Activated CD4-positive, alpha-beta memory T cell treated with anti-CD3 and anti-CD28 coated beads, Interleukin-2, amount 10 ng/mL, durations not matched to agents 7 days and 5 days (primary cell): ENCODE data around the gene SLC6A11. TPM values are rescaled to one million over a fixed set of nuclear protein-coding genes. Genes with fewer than 3 reads are reported as not detected.

Source experiments
- CTCF ChIA-PET: fragments of 350-600 bp; sonication (Branson Sonifier 250); formaldehyde crosslinking; loops from one replicate; lab custom pipeline; 2021; ENCODE audit warnings: antibody characterized with exemption, inconsistent platforms; lab: Charles Lee
- POLR2A ChIA-PET: fragments of 350-600 bp; sonication (Branson Sonifier 250); formaldehyde crosslinking; loops from one replicate; lab custom pipeline; 2021; ENCODE audit warnings: antibody characterized with exemption; lab: Charles Lee
- DNase-seq: peaks from one replicate; pipeline ENCODE4 v3.0.0-alpha.2; 2020
- H3K27ac Mint-ChIP-seq: one replicate; pipeline ENCODE4 v1.8.0; 2021; ENCODE audit warnings: mild to moderate bottlenecking, mixed read lengths
- H3K27me3 Mint-ChIP-seq: one replicate; pipeline ENCODE4 v1.8.0; 2021; ENCODE audit warnings: mixed read lengths
- H3K36me3 Mint-ChIP-seq: one replicate; pipeline ENCODE4 v1.8.0; 2021; ENCODE audit warnings: low read depth, mixed read lengths
- H3K4me1 Mint-ChIP-seq: one replicate; pipeline ENCODE4 v1.8.0; 2021; ENCODE audit warnings: mixed read lengths
- H3K4me3 Mint-ChIP-seq: one replicate; pipeline ENCODE4 v1.8.0; 2021; ENCODE audit warnings: mild to moderate bottlenecking, mixed read lengths
- H3K9me3 Mint-ChIP-seq: one replicate; pipeline ENCODE4 v1.8.0; 2021; ENCODE audit warnings: mixed read lengths
- total RNA-seq, 2 experiments: library from RNA; stranded (reverse); gene quantifications; one replicate each; pipeline ENCODE4 v1.2.3, GENCODE V29; 2021

Gene SLC6A11
- total RNA-seq, 2 experiments from 2014 or later = not detected

DNA sequence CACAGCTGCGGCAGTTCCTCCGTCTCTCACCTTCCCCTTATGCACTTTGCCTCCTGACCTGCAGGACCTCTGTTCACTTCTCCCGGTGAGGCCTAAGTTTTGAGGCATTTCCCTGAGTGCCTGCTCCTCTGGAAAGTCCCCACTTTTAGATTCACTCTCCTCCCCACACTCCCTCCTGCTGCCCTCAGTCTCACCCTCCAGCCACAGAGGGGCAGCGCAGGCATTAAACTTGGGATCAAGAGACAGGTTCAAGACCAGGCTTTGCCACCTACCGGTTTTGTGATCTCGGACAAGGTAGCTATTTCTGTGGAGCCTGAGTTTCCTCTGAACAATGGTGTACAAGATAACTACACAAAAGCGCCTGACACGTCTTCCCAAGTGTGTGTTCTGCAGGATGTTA is 19.4 kb downstream of the SLC6A11 start:
- H3K4me1 Mint-ChIP-seq = no peaks in the 10 kb centered on the region
- DNase-seq = no peak
- ChIA-PET CTCF (interaction anchor here (1.4 kb wide), 1 partner anchor 225 kb away, joined by 3 read pairs; no protein-coding TSS in a partner anchor), POLR2A (no interaction called here)
- no peak overlapping the region for H3K27ac Mint-ChIP-seq
- no peaks in the 10 kb centered on the region for H3K9me3 Mint-ChIP-seq
- no peaks in the 10 kb centered on the region for H3K36me3 Mint-ChIP-seq
- H3K27me3 Mint-ChIP-seq = peaks cover 7% of the 10 kb centered on the region
- no peak overlapping the region for H3K4me3 Mint-ChIP-seq

DNA sequence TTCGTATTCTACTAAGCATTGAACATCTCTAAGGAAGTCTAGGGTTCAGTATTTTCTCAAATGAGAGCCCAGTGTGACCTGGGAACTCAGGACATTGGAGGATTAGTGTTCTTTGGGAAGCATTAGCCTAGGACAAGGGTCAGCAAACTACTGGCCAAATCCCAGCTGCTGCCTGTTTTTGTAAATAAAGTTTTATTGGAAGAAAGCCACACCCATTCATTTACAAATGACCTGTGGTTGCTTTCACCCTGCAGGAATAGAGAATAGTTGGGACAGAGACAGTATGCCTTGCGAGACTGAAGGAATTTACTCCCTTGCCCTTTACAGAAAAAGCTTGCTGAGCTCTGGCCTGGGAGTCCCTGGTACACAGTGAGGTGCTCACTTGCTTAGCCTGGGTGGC is 20.6 kb downstream of the SLC6A11 start:
- ChIA-PET CTCF (interaction anchor here (1.2 to 1.4 kb wide), 2 partner anchors 27 to 223 kb away, joined by 3 read pairs; no protein-coding TSS in a partner anchor), POLR2A (no interaction called here)
- no peaks in the 10 kb centered on the region for H3K36me3 Mint-ChIP-seq
- no peaks in the 10 kb centered on the region for H3K4me1 Mint-ChIP-seq
- H3K27ac Mint-ChIP-seq = no peak overlapping the region
- H3K9me3 Mint-ChIP-seq = no peaks in the 10 kb centered on the region
- peaks cover 7% of the 10 kb centered on the region for H3K27me3 Mint-ChIP-seq
- DNase-seq = no peak
- H3K4me3 Mint-ChIP-seq = no peak overlapping the region

- DNase-seq = no peak
- Mint-ChIP-seq H3K27me3 (peaks cover 7% of the 10 kb centered on the region), H3K27ac (no peak overlapping the region), H3K36me3 (no peaks in the 10 kb centered on the region), H3K9me3 (no peaks in the 10 kb centered on the region), H3K4me3 (no peak overlapping the region), H3K4me1 (no peaks in the 10 kb centered on the region)
- ChIA-PET CTCF (no interaction called here), POLR2A (no interaction called here)
Measured at GRCh38 chr3:10837849-10838248, 21.8 kb downstream of the SLC6A11 start.

GRCh38 chr3:10839167-10839566 is 23.1 kb downstream of the SLC6A11 start:
- no peaks in the 10 kb centered on the region for H3K9me3 Mint-ChIP-seq
- POLR2A ChIA-PET = no interaction called here
- no peaks in the 10 kb centered on the region for H3K36me3 Mint-ChIP-seq

DNA sequence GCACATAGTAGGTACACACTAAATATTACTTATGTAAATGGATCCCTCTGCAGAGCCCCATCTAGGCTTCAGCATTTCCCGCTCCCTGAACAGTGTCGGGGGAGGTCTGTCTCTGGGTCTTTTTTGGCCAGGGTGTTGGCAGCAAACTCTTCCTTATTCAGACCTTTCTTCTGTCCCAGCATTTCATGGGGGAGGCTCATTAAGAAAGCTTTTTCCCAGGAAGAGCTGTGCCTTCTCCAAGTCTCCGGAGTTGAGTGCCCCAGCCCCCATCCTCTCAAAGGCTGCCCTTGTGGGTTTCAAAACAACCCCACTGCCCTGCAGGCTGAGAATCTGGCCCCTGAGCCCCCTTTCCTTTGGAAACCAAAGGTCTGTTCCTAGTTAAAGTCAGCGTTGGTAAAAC is 25.1 kb downstream of the SLC6A11 start:
- Mint-ChIP-seq H3K9me3 (no peaks in the 10 kb centered on the region), H3K4me3 (no peak overlapping the region), H3K4me1 (no peaks in the 10 kb centered on the region), H3K27me3 (peaks cover 8% of the 10 kb centered on the region), H3K36me3 (no peaks in the 10 kb centered on the region), H3K27ac (no peak overlapping the region)
- POLR2A ChIA-PET = no interaction called here
- CTCF ChIA-PET = no interaction called here
- no peak for DNase-seq

More at GRCh38 chr3:10839167-10839566, 23.1 kb downstream of the SLC6A11 start:
- Mint-ChIP-seq H3K27me3 (peaks cover 3% of the 10 kb centered on the region), H3K4me1 (no peaks in the 10 kb centered on the region), H3K27ac (no peak overlapping the region), H3K4me3 (no peak overlapping the region)
- CTCF ChIA-PET = no interaction called here
- no peak for DNase-seq

DNA sequence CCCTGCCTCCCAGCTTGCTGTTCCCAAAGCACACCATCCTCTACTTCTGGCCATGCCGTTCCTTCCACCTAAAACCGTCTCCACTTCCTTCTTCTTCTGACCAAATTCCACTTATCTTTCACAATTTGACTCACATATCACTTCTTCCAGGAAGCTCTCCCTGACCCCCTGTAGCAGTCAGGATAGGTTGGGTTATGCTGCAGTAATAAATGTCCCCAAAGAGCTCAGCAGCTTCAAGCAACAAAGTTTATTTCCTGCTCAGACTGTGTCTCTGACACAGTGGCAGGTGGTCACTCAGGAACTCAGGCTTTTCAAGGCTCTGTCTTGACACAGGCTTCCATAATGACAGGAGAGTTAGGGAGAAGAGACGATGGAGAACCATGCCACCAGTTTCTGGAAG is 27.4 kb downstream of the SLC6A11 start:
- H3K27me3 Mint-ChIP-seq = peaks cover 6% of the 10 kb centered on the region
- H3K4me3 Mint-ChIP-seq = no peak overlapping the region
- no peaks in the 10 kb centered on the region for H3K9me3 Mint-ChIP-seq
- no peaks in the 10 kb centered on the region for H3K4me1 Mint-ChIP-seq
- no peak for DNase-seq
- H3K36me3 Mint-ChIP-seq = no peaks in the 10 kb centered on the region
- CTCF ChIA-PET = no interaction called here
- H3K27ac Mint-ChIP-seq = no peak overlapping the region
- POLR2A ChIA-PET = no interaction called here

GRCh38 chr3:10845001-10845761 is 29.2 kb downstream of the SLC6A11 start:
- DNase-seq = no peak
- no peak overlapping the region for H3K27ac Mint-ChIP-seq
- no peak overlapping the region for H3K4me3 Mint-ChIP-seq
- H3K9me3 Mint-ChIP-seq = no peaks in the 10 kb centered on the region
- POLR2A ChIA-PET = no interaction called here
- CTCF ChIA-PET = no interaction called here
- peaks cover 6% of the 10 kb centered on the region for H3K27me3 Mint-ChIP-seq
- H3K36me3 Mint-ChIP-seq = no peaks in the 10 kb centered on the region
- no peaks in the 10 kb centered on the region for H3K4me1 Mint-ChIP-seq

- ChIA-PET POLR2A (no interaction called here), CTCF (no interaction called here)
- H3K27ac Mint-ChIP-seq = no peak overlapping the region
- H3K4me3 Mint-ChIP-seq = no peak overlapping the region
- H3K27me3 Mint-ChIP-seq = peaks cover 6% of the 10 kb centered on the region
- H3K36me3 Mint-ChIP-seq = no peaks in the 10 kb centered on the region
- no peak for DNase-seq
- H3K9me3 Mint-ChIP-seq = no peaks in the 10 kb centered on the region
- H3K4me1 Mint-ChIP-seq = no peaks in the 10 kb centered on the region
Measured at GRCh38 chr3:10845839-10846656, 30.0 kb downstream of the SLC6A11 start.

DNA sequence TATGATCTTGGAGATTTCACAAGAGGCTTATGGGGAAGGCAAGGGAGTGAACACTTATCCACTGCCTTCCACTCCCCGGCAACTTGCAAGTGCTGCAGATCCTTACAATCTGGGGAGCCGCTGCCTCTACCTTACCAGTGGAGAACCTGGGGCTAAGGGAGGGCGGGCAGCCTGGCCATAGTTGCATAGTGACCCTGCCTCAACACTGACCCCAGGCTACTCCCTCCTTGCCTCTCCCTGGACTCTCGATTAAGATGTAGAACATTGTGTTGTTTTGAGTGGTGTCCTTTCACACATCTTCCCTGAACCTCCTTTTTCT is 30.6 kb downstream of the SLC6A11 start:
- CTCF ChIA-PET = no interaction called here
- no peak overlapping the region for H3K4me3 Mint-ChIP-seq
- H3K27ac Mint-ChIP-seq = no peak overlapping the region
- DNase-seq = no peak
- no peaks in the 10 kb centered on the region for H3K4me1 Mint-ChIP-seq
- no peaks in the 10 kb centered on the region for H3K36me3 Mint-ChIP-seq
- peaks cover 6% of the 10 kb centered on the region for H3K27me3 Mint-ChIP-seq
- H3K9me3 Mint-ChIP-seq = no peaks in the 10 kb centered on the region
- POLR2A ChIA-PET = no interaction called here

GRCh38 chr3:10848261-10848660 is 32.2 kb downstream of the SLC6A11 start:
- Mint-ChIP-seq H3K36me3 (no peaks in the 10 kb centered on the region), H3K27ac (no peak overlapping the region), H3K4me3 (no peak overlapping the region), H3K4me1 (no peaks in the 10 kb centered on the region), H3K27me3 (peaks cover 6% of the 10 kb centered on the region), H3K9me3 (no peaks in the 10 kb centered on the region)
- DNase-seq = no peak
- CTCF ChIA-PET = no interaction called here
- POLR2A ChIA-PET = no interaction called here

GRCh38 chr3:10852066-10852808 is 36.2 kb downstream of the SLC6A11 start:
- Mint-ChIP-seq H3K4me3 (no peak overlapping the region), H3K4me1 (no peaks in the 10 kb centered on the region), H3K36me3 (no peaks in the 10 kb centered on the region), H3K27ac (no peak overlapping the region), H3K27me3 (peaks cover 2% of the 10 kb centered on the region), H3K9me3 (no peaks in the 10 kb centered on the region)
- POLR2A ChIA-PET = no interaction called here
- no peak for DNase-seq
- CTCF ChIA-PET = no interaction called here

DNA sequence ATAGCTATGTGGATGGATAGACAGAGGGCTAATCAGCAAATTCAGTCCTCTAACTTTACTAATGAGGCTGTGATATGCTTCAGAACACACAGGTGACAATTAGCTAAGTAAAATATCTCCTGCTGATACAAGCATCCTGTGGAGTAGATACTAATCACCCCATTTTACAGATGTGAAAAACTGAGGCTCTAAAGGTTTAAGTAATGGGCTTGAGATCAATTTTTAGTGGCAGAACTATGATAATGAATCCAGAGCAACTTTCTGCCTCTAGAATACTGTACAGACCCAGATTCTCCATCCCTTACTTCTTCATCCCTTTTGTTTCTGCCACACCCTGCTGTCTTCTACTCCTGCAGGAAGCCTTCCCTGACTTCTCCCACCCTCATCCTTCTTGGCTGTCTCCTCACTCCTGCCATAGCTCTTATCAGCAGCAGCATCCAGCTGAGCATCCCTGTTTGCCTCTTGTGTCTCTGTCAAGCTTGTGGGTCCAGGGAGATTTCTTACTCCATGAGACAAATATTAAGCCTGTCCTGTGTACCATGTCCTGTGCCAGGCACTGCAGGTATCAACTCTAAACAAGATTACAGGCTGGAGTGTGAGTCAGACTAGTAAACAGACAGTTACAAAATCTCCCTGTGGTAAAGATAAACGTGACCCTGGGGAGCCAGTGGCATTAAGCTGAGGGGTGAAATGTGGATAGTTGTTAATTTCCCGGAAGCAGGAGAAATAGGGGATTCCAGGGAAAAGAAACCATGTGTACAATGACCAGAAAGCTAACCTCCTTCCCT is 39.2 kb downstream of the SLC6A11 start:
- CTCF ChIA-PET = no interaction called here
- Mint-ChIP-seq H3K4me3 (no peak overlapping the region), H3K9me3 (no peaks in the 10 kb centered on the region)

More for the DNA sequence above, 39.2 kb downstream of the SLC6A11 start:
- no peak overlapping the region for H3K27ac Mint-ChIP-seq
- POLR2A ChIA-PET = no interaction called here
- no peaks in the 10 kb centered on the region for H3K27me3 Mint-ChIP-seq
- no peaks in the 10 kb centered on the region for H3K36me3 Mint-ChIP-seq
- H3K4me1 Mint-ChIP-seq = no peaks in the 10 kb centered on the region
- DNase-seq = no peak
